ENCODE measurements around the gene EDDM13. TPM values are rescaled to one million over a fixed set of nuclear protein-coding genes. Genes with fewer than 3 reads are reported as not detected.

The EDDM13 gene
- total and polyA plus RNA-seq, 2 of the 13 experiments (the other 11 are each of a cell fraction or from before 2014, with no cell fraction given) = not detected

- TF ChIP-seq GMEB1 (CRISPR knock-in tag; IDR thresholded peaks at IDR 0.05; ENCODE audit: borderline replicate concordance) (no peak), MAFK (conservative IDR thresholded peaks at IDR 0.05 in 1 of 2, IDR thresholded peaks at IDR 0.05 in 1 of 2; ENCODE audit: low read length in 2 of 2) (peak; percentile 31 to 46; a peak in 3 of 4 replicates), POLR2G (IDR thresholded peaks at IDR 0.05; ENCODE audit: low read depth, low read length) (no peak)
Measured at GRCh38 chr19:56294549-56294948, 22.0 kb downstream of the EDDM13 start (continued).

DNA sequence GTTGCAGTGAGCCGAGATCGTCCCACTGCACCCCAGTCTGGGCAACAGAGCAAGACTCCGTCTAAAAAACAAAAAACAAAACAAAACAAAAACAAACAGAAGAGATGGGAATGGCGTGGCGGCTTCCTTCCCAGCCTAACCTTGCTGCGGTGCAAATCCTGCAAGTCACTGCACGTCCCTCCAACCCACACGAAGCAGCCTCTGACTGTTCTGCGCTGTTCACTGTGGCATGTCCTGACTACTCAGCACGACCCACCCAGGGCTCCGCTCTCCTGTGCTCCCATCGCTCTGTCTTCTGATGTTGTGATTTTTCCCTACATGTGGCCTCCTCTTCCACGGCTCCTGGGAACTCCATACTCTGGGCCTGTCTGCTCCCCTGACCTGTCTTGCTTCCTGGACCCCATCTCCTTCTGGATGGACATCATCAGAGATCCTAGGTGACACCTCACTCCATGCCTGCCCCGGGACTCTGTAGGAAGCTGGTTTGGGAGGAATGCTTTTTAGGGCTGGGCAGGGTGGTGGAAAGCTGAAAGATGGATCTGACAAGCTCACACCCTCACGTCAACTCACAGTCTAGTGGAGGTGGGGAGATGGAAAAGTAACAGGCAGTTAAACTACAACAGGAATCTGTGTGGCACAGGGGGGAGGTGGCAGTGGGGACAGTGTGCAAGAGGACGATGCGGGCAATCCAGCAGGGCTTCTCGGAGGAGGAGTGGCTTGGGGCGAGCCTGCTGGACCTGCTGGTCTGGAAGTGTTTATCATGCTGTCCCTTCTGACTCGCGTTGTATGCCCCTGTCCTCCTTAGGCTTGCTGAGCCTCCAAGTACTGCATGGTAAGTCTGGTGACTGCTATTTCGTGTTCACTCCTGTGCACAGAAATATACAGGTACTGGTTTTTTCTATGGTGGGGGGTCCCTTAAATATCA lies 23.2 kb downstream of the EDDM13 start:
- H4K20me1 ChIP-seq (ENCODE audit: insufficient read depth, low read length) = no peaks in the 10 kb centered on the region
- WGBS (ENCODE audit: low lambda C conversion rate) = 97% methylated on average over 22 of the region's 22 CpGs
- no peak overlapping the region for H3K4me2 ChIP-seq (ENCODE audit: low read depth, low read length)
- H3K9ac ChIP-seq (ENCODE audit: insufficient read depth, low read depth, low read length) = no peak overlapping the region
- FAIRE-seq (no peak), ATAC-seq (no peak), DNase-seq (ENCODE audit: low spot score) (no peak)
- H3K4me3 ChIP-seq (replicated peaks in 1 of 3; ENCODE audit: insufficient read depth in 1 of 3, low read depth in 2 of 3, low read length in 3 of 3) = no peak overlapping the region
- H3K9me3 ChIP-seq (ENCODE audit: low read length) = no peaks in the 10 kb centered on the region
- BruUV-seq (replicated peaks) = no TSS peak
- H3K36me3 ChIP-seq (replicated peaks in 1 of 2; ENCODE audit: control insufficient read depth in 1 of 2, insufficient read depth in 2 of 2, low read length in 2 of 2) = peaks cover 9 to 17% of the 10 kb centered on the region in 2 experiments; a peak in 3 of 5 replicates
- TF ChIP-seq MTA1 (CRISPR knock-in tag; IDR thresholded peaks at IDR 0.05; ENCODE audit: borderline replicate concordance) = no peak
- no peaks in the 10 kb centered on the region for H3K4me1 ChIP-seq (ENCODE audit: insufficient read depth, low read length)
- in situ Hi-C loops (cut with HindIII; ENCODE audit: extremely low pct_ligation_motif_present, low pct_unique_long_range_greater_than_20kb) = no loop called here
- no peak overlapping the region for H2AFZ ChIP-seq (ENCODE audit: low read length)
- intact Hi-C loops (cut with micrococcal nuclease; ENCODE audit: unreplicated experiment) = no loop called here
- ChIA-PET CTCF (ENCODE audit: low intra/inter-chr PET ratio, low total read pairs) (no interaction called here), POLR2A (no interaction called here)
- no peaks in the 10 kb centered on the region for H3K79me2 ChIP-seq (ENCODE audit: insufficient read depth, low read length)
- H3K27ac ChIP-seq (ENCODE audit: extremely low read length, insufficient read depth, low read length) = no peak overlapping the region
- no peaks in the 10 kb centered on the region for H3K27me3 ChIP-seq (ENCODE audit: control insufficient read depth in 1 of 2, insufficient read depth in 2 of 2, low read length in 2 of 2)
